ENCODE measurements around the gene ELANE.

ELANE gene

DNA sequence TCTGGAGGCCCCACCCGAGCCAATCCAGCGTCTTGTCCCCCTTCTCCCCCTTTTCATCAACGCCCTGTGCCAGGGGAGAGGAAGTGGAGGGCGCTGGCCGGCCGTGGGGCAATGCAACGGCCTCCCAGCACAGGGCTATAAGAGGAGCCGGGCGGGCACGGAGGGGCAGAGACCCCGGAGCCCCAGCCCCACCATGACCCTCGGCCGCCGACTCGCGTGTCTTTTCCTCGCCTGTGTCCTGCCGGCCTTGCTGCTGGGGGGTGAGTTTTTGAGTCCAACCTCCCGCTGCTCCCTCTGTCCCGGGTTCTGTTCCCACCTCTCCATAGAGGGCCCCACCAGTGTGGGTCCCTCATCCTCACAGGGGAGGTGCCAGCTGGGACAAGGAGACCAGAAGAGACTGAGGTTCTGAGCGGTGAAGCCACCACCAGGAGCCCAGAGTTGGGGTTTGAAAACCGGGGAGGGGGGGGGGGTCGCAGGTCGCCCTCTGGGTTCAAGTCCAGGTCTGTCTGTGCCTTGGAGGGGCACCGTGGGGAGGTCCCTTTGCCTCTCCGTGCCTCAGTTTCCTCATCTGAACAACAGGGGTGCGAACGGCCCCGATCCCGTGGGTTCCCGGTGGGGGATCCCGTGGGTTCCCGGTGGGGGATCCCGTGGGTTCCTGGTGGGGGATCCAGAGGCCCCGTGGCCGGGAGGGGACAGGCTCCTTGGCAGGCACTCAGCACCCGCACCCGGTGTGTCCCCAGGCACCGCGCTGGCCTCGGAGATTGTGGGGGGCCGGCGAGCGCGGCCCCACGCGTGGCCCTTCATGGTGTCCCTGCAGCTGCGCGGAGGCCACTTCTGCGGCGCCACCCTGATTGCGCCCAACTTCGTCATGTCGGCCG is at the start of gene ELANE:
TSS of gene ELANE (plus strand) at position 168 of the 878 bp plus-strand sequence. CDS start at position 194, 26 bp downstream.
- no peak for DNase-seq (ENCODE audit: low read depth)

DNA sequence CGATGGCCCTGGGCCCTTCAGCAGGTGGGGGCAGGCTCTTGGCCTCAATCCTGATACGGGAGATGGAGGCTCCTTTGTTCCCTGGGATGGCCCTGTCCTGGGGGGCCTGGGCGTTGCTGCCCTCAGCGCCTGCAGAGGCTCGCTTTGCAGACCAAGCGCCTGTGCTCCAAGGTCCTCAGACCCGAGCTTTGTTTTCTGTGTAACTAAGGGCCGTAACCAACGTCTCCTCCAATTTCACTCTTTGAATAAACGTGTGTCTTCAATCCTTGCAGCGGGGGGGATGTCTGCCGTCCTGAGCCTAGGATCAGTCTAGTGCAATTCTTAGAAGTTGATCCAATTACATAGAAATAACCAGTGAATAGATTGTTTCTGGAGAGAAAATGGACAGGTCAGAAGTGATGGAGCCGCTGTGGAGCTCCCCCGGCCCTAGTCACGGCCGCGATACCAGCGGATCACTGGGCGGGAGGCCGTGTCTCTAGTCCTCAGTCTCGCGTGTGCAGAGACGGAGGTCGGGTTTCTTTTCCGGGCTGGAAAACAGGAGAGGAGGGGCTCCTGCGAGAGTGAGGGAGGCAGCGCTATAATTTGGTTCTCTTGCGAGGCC is 49.5 kb upstream of the ELANE start:
- no peak for DNase-seq (ENCODE audit: low read depth)

- DNase-seq (ENCODE audit: low read depth), result no peak
Observed at GRCh38 chr19:803099-803561, 49.0 kb upstream of the ELANE start.

GRCh38 chr19:803686-804418 is 48.3 kb upstream of the ELANE start:
- no peak for DNase-seq (ENCODE audit: low read depth)

GRCh38 chr19:804419-805165 is 47.5 kb upstream of the ELANE start:
- no peak for DNase-seq (ENCODE audit: low read depth)

- DNase-seq (ENCODE audit: low read depth), result no peak
Observed at GRCh38 chr19:805166-805551, 46.9 kb upstream of the ELANE start.

DNA sequence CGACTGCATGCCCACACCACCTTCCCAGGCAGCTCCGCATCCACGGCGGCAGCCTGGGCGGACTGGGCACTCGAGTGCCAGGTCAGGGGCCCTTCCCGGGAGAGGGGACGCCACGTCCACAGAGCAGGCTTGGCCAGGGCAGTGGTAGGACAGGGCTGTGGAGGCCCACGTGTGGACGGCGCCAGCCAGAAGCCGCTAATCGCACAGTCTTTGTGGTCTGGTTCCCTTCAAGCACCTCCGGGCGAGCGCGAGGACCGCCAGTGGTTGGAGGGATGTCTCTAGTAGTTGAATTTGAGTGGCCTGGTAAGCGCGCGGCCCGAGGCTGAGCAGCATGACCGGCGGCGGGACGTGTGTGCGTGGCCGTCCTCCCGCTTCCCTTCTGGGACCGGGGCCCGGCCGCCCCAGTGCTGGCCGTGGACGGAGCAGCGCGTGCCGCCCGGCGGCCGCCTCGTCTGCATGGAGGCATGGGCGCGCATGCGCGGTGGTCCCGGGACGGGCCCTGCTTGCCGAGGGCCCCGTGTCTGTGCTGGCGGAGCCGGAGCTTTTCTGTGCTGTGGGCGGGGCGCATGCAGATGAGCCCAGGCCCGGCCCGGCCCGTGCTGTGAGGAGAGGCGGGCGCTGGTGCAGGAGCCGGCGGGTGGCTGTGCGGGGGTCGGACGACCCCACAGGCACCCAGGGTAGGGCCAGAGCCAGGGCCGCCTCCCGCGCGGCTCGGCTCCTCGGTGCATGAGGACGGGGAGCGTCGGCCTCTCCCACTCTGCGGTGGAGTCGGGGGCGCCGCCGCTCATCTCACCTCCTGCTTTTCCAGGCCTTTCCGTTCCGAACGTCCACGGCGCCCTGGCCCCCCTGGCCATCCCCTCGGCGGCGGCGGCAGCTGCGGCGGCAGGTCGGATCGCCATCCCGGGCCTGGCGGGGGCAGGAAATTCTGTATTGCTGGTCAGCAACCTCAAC is 46.2 kb upstream of the ELANE start:
- DNase-seq (ENCODE audit: low read depth), result no peak

DNA sequence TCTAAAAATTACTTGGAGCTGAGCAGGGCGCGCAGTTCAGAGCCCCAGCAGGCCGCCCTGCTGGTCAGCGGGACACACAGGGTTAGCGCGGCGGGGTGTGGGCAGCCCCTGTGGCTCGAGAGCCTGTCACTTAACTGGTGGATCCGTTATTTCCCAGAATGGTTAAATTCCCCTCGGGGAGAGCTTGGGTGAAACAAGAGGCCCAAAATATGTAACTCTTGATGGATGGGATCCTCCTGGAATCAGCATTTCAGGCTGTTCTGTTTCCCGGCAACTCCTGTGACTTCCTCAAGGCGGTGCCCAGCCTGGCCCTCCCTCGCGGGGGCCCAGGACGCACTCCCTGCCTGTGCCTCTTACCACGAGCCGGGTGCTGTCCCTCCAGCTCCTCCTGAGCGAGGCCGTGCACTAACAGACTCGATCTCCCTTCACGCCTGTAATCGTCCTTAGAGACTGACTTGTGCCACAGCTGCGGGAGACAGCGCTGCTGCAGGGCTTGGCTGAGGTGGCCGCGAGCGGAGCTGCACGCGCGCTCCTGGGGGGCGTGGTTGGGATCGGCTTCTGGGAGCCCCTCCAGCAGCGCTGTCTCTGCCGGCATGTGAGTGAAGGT is 45.2 kb upstream of the ELANE start:
- DNase-seq (ENCODE audit: low read depth), result no peak

GRCh38 chr19:807627-808422 is 44.3 kb upstream of the ELANE start:
- DNase-seq (ENCODE audit: low read depth), result no peak

GRCh38 chr19:808423-808775 is 43.7 kb upstream of the ELANE start:
- DNase-seq (ENCODE audit: low read depth), result no peak

DNA sequence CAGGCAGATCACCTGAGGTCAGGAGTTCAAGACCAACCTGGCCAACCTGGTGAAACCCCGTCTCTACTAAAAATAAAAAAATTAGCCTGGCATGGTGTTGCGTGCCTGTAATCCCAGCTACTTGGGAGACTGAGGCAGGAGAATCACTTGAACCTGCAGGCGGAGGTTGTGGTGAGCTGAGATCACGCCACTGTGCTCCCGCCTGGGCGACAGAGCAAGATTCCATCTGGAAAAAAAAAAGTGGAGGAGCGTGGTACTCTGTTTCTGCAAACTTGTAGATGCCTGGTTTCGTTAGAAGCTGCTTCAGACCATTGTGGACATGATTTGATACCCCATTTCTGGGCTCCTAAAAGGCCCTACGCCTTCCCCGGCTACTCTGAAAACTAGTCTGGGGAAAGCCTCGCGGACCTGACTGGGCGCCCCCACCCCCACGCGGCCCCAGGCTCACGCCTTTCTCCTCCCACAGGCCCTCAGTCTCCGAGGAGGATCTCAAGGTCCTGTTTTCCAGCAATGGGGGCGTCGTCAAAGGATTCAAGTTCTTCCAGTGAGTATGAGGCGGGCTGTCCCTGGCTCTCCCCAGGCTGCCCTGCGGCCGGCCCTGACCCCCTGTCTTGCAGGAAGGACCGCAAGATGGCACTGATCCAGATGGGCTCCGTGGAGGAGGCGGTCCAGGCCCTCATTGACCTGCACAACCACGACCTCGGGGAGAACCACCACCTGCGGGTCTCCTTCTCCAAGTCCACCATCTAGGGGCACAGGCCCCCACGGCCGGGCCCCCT is 41.8 kb upstream of the ELANE start:
- DNase-seq (ENCODE audit: low read depth), result no peak

- DNase-seq (ENCODE audit: low read depth), result no peak
Observed at GRCh38 chr19:810883-811489, 41.1 kb upstream of the ELANE start.

GRCh38 chr19:811506-812048 is 40.5 kb upstream of the ELANE start:
- no peak for DNase-seq (ENCODE audit: low read depth)

DNA sequence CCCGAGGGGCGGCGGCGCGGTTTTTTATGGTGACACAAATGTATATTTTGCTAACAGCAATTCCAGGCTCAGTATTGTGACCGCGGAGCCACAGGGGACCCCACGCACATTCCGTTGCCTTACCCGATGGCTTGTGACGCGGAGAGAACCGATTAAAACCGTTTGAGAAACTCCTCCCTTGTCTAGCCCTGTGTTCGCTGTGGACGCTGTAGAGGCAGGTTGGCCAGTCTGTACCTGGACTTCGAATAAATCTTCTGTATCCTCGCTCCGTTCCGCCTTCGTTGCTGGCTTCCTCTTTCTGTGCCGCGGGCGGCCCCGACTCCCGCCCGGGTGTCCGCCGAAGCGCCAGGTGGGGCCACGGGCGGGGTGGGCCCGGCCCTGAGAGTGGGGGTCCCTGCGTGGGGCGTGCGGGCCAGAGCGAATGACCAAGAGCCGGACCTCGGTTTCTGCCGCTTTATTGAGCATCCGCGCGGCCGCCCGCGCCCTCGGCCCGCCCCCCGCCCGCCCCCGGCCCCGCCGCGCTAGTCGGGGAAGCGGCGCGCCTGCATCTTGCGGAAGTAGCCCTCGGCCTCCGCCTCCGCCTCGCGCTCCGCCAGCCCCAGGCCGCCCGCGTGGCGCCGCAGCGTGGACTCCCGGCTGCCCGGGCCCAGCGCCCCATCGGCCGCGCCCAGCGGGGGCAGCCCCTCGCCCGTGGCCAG is 39.9 kb upstream of the ELANE start:
- no peak for DNase-seq (ENCODE audit: low read depth)

DNA sequence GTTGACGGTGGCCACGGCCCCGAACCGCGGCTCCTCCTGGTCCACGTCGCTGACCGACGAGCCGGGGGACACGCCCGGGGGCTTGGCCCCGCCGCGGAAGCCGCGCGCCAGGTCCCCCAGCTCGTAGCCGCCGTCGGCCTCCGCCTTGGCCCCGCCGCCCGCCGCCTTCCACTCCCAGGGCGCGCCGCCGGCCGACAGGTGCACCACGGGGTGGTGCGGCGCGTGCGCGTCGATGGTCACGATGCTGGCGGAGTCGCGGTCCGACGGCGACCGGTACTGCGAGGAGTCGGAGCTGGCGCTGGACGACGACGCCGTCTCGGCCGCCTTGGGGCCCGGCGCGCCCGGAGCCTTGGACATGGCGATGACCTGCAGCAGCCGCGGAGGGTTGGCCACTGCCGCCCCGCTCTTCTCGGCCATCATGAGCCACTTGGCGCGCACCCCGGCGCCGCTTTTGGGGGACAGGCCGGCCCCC is 39.3 kb upstream of the ELANE start:
- no peak for DNase-seq (ENCODE audit: low read depth)

DNA sequence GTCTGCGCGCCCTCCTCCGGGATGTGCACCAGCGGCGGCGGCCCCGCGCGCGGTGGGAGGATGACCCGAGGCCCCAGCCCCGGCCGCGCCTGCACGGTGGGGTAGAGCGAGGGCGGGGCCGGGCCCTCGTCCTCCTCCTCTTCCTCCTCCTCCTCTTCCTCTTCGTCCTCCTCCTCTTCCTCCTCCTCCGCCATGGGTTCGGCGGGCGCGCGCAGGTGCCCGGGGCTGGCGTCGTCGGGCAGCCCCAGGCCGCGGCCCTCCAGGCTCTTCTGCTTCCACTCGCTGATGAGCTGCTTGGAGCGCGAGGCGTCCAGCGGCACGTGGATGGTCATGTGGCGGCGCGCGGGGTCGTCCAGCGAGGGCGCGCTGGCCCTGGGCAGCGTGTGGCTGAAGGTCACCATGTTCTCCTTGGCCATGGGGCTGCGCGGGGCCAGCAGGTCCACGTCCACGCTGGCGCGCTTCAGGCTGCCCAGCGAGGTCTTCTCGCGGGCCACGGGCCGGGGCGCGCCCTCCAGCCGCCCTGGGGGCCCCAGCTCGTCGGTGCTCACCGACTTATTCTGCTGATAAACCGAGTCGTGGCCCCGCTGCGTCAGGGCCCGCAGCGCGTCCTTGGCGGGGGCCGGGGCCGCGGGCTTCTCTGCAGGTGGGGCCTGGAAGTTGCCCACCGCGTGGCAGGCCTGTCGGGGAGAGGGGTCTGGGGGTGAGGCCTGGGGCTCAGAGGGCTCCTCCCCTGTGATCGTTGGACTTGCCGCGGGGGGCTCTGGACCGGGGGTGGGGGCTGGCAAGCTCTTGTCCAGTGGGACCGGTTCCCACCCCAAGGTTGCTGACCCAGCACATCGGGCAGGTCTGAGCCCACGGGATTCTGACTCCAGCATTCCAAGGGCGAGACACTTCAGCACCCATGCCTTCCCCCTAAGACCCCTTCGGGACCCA is 38.6 kb upstream of the ELANE start:
- no peak for DNase-seq (ENCODE audit: low read depth)

Measured in activated T-helper 1 cell treated with Interleukin-2 at 50 U/mL for 16 hours (primary cell).